HCT116 (cell line): Measurements from ENCODE around the gene CEP152. TPM values are rescaled to one million over a fixed set of nuclear protein-coding genes. Genes with fewer than 3 reads are reported as not detected.

ENCODE experiments used
- ATAC-seq: fragments of 200-7000 bp; cut with Tn5 transposase; 2 replicates; pipeline ENCODE4 v1.9.1; 2020; ENCODE audit warnings: mild to moderate bottlenecking, moderate library complexity
- BruUV-seq: library from RNA; stranded (reverse); fragments of 400-500 nt; replicated peaks from 2 replicates; lab custom pipeline; 2021; lab: Mats Ljungman, UMichigan
- CTCF ChIA-PET: fragments of 300-600 bp; sonication (Branson Sonifier 250); formaldehyde crosslinking; loops from one replicate; lab custom pipeline; 2021; ENCODE audit warnings: antibody characterized with exemption; lab: Charles Lee
- POLR2A ChIA-PET: fragments of 300-600, 350-600 bp; sonication (Branson Sonifier 250); formaldehyde crosslinking; loops from one replicate; lab custom pipeline; 2021; ENCODE audit warnings: antibody characterized with exemption; lab: Charles Lee
- RAD21 ChIA-PET, 2 experiments: fragments of 300-600 bp; sonication (Branson Sonifier 250); formaldehyde crosslinking; loops; one replicate each; lab custom pipeline; 2023; ENCODE audit warnings: low total read pairs in 2 of 2; ENCODE audit not compliant: uncharacterized antibody in 2 of 2, unreplicated experiment in 2 of 2, low non-redundant PET in 1 of 2; lab: Charles Lee
- DNase-seq: peaks from one replicate; pipeline ENCODE4 v3.0.0-alpha.2; 2010; ENCODE audit warnings: low read depth, low spot score
- H2AFZ ChIP-seq: fragments of 200-600 bp; shearing (Covaris generic), sonication (generic); 2 replicates; pipeline ENCODE4 v1.6.1; 2017; ENCODE audit warnings: low read depth, mixed run types, mixed read lengths, antibody characterized with exemption, low read length; ENCODE audit not compliant: poor library complexity, severe bottlenecking
- H3K27ac ChIP-seq: 2 replicates; pipeline ENCODE4 v1.5.1; 2012; ENCODE audit warnings: low read depth, low read length
- H3K27me3 ChIP-seq: fragments of 200-600 bp; sonication (generic); 2 replicates; pipeline ENCODE4 v1.6.1; 2016; ENCODE audit warnings: mixed run types, low read length, mixed read lengths; ENCODE audit not compliant: insufficient read depth
- H3K36me3 ChIP-seq, 2 experiments: fragments of 200-500 bp in 1 of 2; fragments of 200-600 bp in 1 of 2; sonication (Bioruptor generic) in 1 of 2; sonication (generic) in 1 of 2; 2 replicates each; pipeline versions ENCODE4 v1.5.1 to v1.6.1; 2014 to 2016; ENCODE audit warnings: low read length in 2 of 2, inconsistent platforms in 1 of 2, mixed read lengths in 1 of 2, mixed run types in 1 of 2; ENCODE audit not compliant: insufficient read depth in 2 of 2, control insufficient read depth in 1 of 2
- H3K4me1 ChIP-seq, 2 experiments: fragments of 200-600 bp in 1 of 2; sonication (generic) in 1 of 2; 2 replicates each; pipeline versions ENCODE4 v1.5.1 to v1.6.1; 2012 to 2017; ENCODE audit warnings: low read length in 2 of 2, inconsistent platforms in 1 of 2, mild to moderate bottlenecking in 1 of 2, mixed read lengths in 1 of 2, mixed run types in 1 of 2, moderate library complexity in 1 of 2; ENCODE audit not compliant: insufficient read depth in 2 of 2, control insufficient read depth in 1 of 2
- H3K4me2 ChIP-seq: fragments of 200-600 bp; sonication (generic); 2 replicates; pipeline ENCODE4 v1.6.1; 2017; ENCODE audit warnings: mixed run types, low read length, mixed read lengths
- H3K4me3 ChIP-seq, 2 experiments: fragments of 200-600 bp in 1 of 2; sonication (generic) in 1 of 2; replicated peaks in 1 of 2; 2 replicates each; pipeline ENCODE4 v1.5.1; 2011 to 2016; ENCODE audit warnings: low read length in 2 of 2, control low read depth in 1 of 2, low read depth in 1 of 2, mild to moderate bottlenecking in 1 of 2, mixed read lengths in 1 of 2, mixed run types in 1 of 2
- H3K79me2 ChIP-seq: fragments of 200-600 bp; sonication (generic); 2 replicates; pipeline ENCODE4 v1.6.1; 2017; ENCODE audit warnings: mild to moderate bottlenecking, mixed run types, low read length, moderate library complexity, mixed read lengths; ENCODE audit not compliant: insufficient read depth
- H3K9ac ChIP-seq: fragments of 200-600 bp; sonication (generic); 2 replicates; pipeline ENCODE4 v1.6.1; 2016; ENCODE audit warnings: low read length, mixed read lengths
- H3K9me2 ChIP-seq: fragments of 200-600 bp; sonication (generic), shearing (Covaris generic); 2 replicates; pipeline ENCODE4 v1.6.1; 2017; ENCODE audit warnings: mixed run types, mild to moderate bottlenecking, moderate library complexity; ENCODE audit not compliant: insufficient read depth
- H3K9me3 ChIP-seq, 2 experiments: fragments of 200-500 bp in 1 of 2; fragments of 200-600 bp in 1 of 2; sonication (Bioruptor generic) in 1 of 2; sonication (generic) in 1 of 2; 2 replicates each; pipeline ENCODE4 v1.6.1; 2014 to 2017; ENCODE audit warnings: low read length in 2 of 2, mixed read lengths in 2 of 2, inconsistent platforms in 1 of 2, low read depth in 1 of 2, mild to moderate bottlenecking in 1 of 2, mixed run types in 1 of 2, moderate library complexity in 1 of 2; ENCODE audit not compliant: control insufficient read depth in 1 of 2, insufficient read depth in 1 of 2
- H4K20me1 ChIP-seq: fragments of 200-600 bp; sonication (generic), shearing (Covaris generic); 2 replicates; pipeline ENCODE4 v1.6.1; 2017; ENCODE audit warnings: mixed run types, mild to moderate bottlenecking, moderate library complexity; ENCODE audit not compliant: insufficient read depth
- EZH2phosphoT487 ChIP-seq: fragments of 200-600 bp; IDR thresholded peaks from 2 replicates; pipeline ENCODE4 v1.6.1; 2018; ENCODE audit warnings: antibody characterized with exemption, borderline replicate concordance
- MAX ChIP-seq: IDR thresholded peaks from 2 replicates; pipeline ENCODE4 v1.6.1; 2012
- REST ChIP-seq: IDR thresholded peaks from 2 replicates; pipeline ENCODE4 v1.6.1; 2012; ENCODE audit warnings: low read depth
- ZBTB33 ChIP-seq: IDR thresholded peaks from 2 replicates; pipeline ENCODE4 v1.6.1; 2011; ENCODE audit warnings: mild to moderate bottlenecking, low read length, moderate library complexity; ENCODE audit not compliant: insufficient replicate concordance; ENCODE audit errors: extremely low read depth
- ZNF274 ChIP-seq: fragments of 200-500 bp; sonication (Bioruptor generic); IDR thresholded peaks from 2 replicates; pipeline ENCODE4 v1.6.1; 2014; ENCODE audit warnings: mild to moderate bottlenecking, low read depth, low read length, inconsistent platforms
- intact Hi-C: fragments of 100-400 bp; cut with micrococcal nuclease; formaldehyde crosslinking; loops from 2 replicates; pipeline ENCODE4 v1.10.0; 2022
- total RNA-seq: library from RNA; stranded (reverse); gene quantifications from one replicate; pipeline ENCODE4 v1.2.1, GENCODE V29; 2021; ENCODE audit not compliant: unreplicated experiment

Gene CEP152
- total RNA-seq, 1 experiment from 2014 or later = 19.7 TPM

- TF ChIP-seq MAX (no peak), EZH2phosphoT487 (no peak), ZNF274 (no peak)
Observed at GRCh38 chr15:48785712-48786111, 25.2 kb downstream of the CEP152 start (continued).

- no peaks in the 10 kb centered on the region for H3K4me1 ChIP-seq
- H3K9me3 ChIP-seq = no peaks in the 10 kb centered on the region
- ATAC-seq = no peak
- DNase-seq = no peak
- peaks cover 21 to 31% of the 10 kb centered on the region in 2 experiments; a peak in 3 of 4 replicates for H3K36me3 ChIP-seq
- H3K4me3 ChIP-seq = no peak overlapping the region
- BruUV-seq = no TSS peak
- no peak overlapping the region for H3K27ac ChIP-seq
- H3K9me2 ChIP-seq = no peaks in the 10 kb centered on the region
- no peak overlapping the region for H2AFZ ChIP-seq
- no peaks in the 10 kb centered on the region for H3K79me2 ChIP-seq
- RAD21 ChIA-PET = no interaction called here
- CTCF ChIA-PET = no interaction called here
- no peak overlapping the region for H3K4me2 ChIP-seq
- intact Hi-C loops = no loop called here
- POLR2A ChIA-PET = no interaction called here
- no peak overlapping the region for H3K9ac ChIP-seq
- TF ChIP-seq ZBTB33 = no peak
- H3K27me3 ChIP-seq = no peaks in the 10 kb centered on the region
- H4K20me1 ChIP-seq = no peaks in the 10 kb centered on the region
Observed at GRCh38 chr15:48785195-48785594, 25.7 kb downstream of the CEP152 start.

- TF ChIP-seq REST = no peak
- no peaks in the 10 kb centered on the region for H4K20me1 ChIP-seq
- POLR2A ChIA-PET = no interaction called here
Observed at GRCh38 chr15:48784756-48785155, 26.1 kb downstream of the CEP152 start.

More at GRCh38 chr15:48784756-48785155, 26.1 kb downstream of the CEP152 start:
- Histone ChIP-seq H3K9ac (no peak overlapping the region), H3K27ac (no peak overlapping the region), H3K27me3 (no peaks in the 10 kb centered on the region), H3K36me3 (peaks cover 21 to 32% of the 10 kb centered on the region in 2 experiments; a peak in 3 of 4 replicates), H3K79me2 (no peaks in the 10 kb centered on the region), H2AFZ (no peak overlapping the region), H3K9me2 (no peaks in the 10 kb centered on the region), H3K4me3 (no peak overlapping the region), H3K9me3 (no peaks in the 10 kb centered on the region), H3K4me2 (no peak overlapping the region), H3K4me1 (no peaks in the 10 kb centered on the region)
- CTCF ChIA-PET = no interaction called here
- no peak for DNase-seq
- no TSS peak for BruUV-seq
- ATAC-seq = no peak
- intact Hi-C loops = no loop called here
- RAD21 ChIA-PET = no interaction called here
